Right lung (tissue), 10 donors: ENCODE measurements around the gene KIAA1586. TPM values are rescaled to one million over a fixed set of nuclear protein-coding genes. Genes with fewer than 3 reads are reported as not detected.
A peak's percentile ranks its signal among the peaks of the same experiment; 100 is the strongest.
"Not testable (repeated sequence)": the region's sequence is repeated elsewhere in the genome, so short reads cannot be mapped to it uniquely, and the experiment has no call there.

ENCODE experiments used
- DNase-seq, 2 donors: peaks; one replicate each; pipeline ENCODE4 v3.0.0-alpha.2; 2013
- long read RNA-seq, 8 donors: transcript quantifications; one replicate each; lab custom pipeline, GENCODE V29; 2026
- polyA plus RNA-seq, 5 donors: library from polyadenylated mRNA; unstranded; fragments of 120-200 nt; gene quantifications; one replicate each; pipeline versions ENCODE4 v1.2.1 to v1.2.3, GENCODE V29; 2013; ENCODE audit warnings: inconsistent platforms in 1 of 5, low replicate concordance in 1 of 5; ENCODE audit not compliant: insufficient read length in 5 of 5, insufficient read depth in 1 of 5

The KIAA1586 gene
- polyA plus RNA-seq: 10 to 100 TPM; 18.4 to 30.8 (median 24.9) TPM
- long read RNA-seq, donor 1, transcript KIAA1586-201 (4 exons, 2,933 nt): major isoform, 15 of 17 reads
- long read RNA-seq, donor 1, partial matches to known transcripts: 0 of 17 reads
- long read RNA-seq, donor 1, other reads (novel, unspliced or antisense): 0 of 17 reads
- long read RNA-seq, donor 2, transcript KIAA1586-201 (4 exons, 2,933 nt): major isoform, 11 of 11 reads
- long read RNA-seq, donor 2, partial matches to known transcripts: 0 of 11 reads
- long read RNA-seq, donor 2, other reads (novel, unspliced or antisense): 0 of 11 reads
- long read RNA-seq, donor 3, transcript KIAA1586-201 (4 exons, 2,933 nt): major isoform, 12 of 24 reads
- long read RNA-seq, donor 3, partial matches to known transcripts: 10 of 24 reads
- long read RNA-seq, donor 3, other reads (novel, unspliced or antisense): 0 of 24 reads
- long read RNA-seq, donor 4, transcript KIAA1586-201 (4 exons, 2,933 nt): major isoform, 8 of 12 reads
- long read RNA-seq, donor 4, partial matches to known transcripts: 0 of 12 reads
- long read RNA-seq, donor 4, other reads (novel, unspliced or antisense): 0 of 12 reads
- long read RNA-seq, donor 5, transcript KIAA1586-201 (4 exons, 2,933 nt): major isoform, 15 of 18 reads
- long read RNA-seq, donor 5, partial matches to known transcripts: 0 of 18 reads
- long read RNA-seq, donor 5, other reads (novel, unspliced or antisense): 0 of 18 reads
- long read RNA-seq, donor 6, transcript KIAA1586-201 (4 exons, 2,933 nt): major isoform, 15 of 54 reads
- long read RNA-seq, donor 6, partial matches to known transcripts: 37 of 54 reads
- long read RNA-seq, donor 6, other reads (novel, unspliced or antisense): 0 of 54 reads
- long read RNA-seq, donor 7, transcript KIAA1586-201 (4 exons, 2,933 nt): major isoform, 9 of 34 reads
- long read RNA-seq, donor 7, partial matches to known transcripts: 25 of 34 reads
- long read RNA-seq, donor 7, other reads (novel, unspliced or antisense): 0 of 34 reads
- long read RNA-seq, donor 8, transcript KIAA1586-201 (4 exons, 2,933 nt): major isoform, 6 of 7 reads
- long read RNA-seq, donor 8, partial matches to known transcripts: 0 of 7 reads
- long read RNA-seq, donor 8, other reads (novel, unspliced or antisense): 0 of 7 reads

- DNase-seq: peak; percentile 87 to 89
Measured at GRCh38 chr6:57046332-57047256, at the start of gene KIAA1586. TSS of gene KIAA1586 (plus strand) at chr6:57046693. CDS start at chr6:57046756, 63 bp downstream.

- no peak for DNase-seq
Measured at GRCh38 chr6:56999049-56999448, 47.4 kb upstream of the KIAA1586 start.

- DNase-seq: not testable (repeated sequence)
Measured at GRCh38 chr6:56999748-57000147, 46.7 kb upstream of the KIAA1586 start.

- DNase-seq: no peak
Measured at GRCh38 chr6:57002197-57002596, 44.3 kb upstream of the KIAA1586 start.

GRCh38 chr6:57004292-57004691, 42.2 kb upstream of the KIAA1586 start:
- no peak for DNase-seq

GRCh38 chr6:57006101-57006500, 40.4 kb upstream of the KIAA1586 start:
- DNase-seq: no peak

GRCh38 chr6:57008069-57008468, 38.4 kb upstream of the KIAA1586 start:
- DNase-seq: not testable (repeated sequence)

GRCh38 chr6:57013521-57013926, 33.0 kb upstream of the KIAA1586 start:
- DNase-seq: no peak

- peak; percentile 35 to 37 for DNase-seq
Measured at GRCh38 chr6:57017069-57017468, 29.4 kb upstream of the KIAA1586 start.

- DNase-seq: no peak
Measured at GRCh38 chr6:57017841-57018240, 28.7 kb upstream of the KIAA1586 start.

- DNase-seq: no peak
Measured at GRCh38 chr6:57019434-57019833, 27.1 kb upstream of the KIAA1586 start.

GRCh38 chr6:57021086-57021720, 25.3 kb upstream of the KIAA1586 start:
- DNase-seq: peak in 1 of 2 donors; percentile 15

- DNase-seq: no peak
Measured at GRCh38 chr6:57024321-57024720, 22.2 kb upstream of the KIAA1586 start.

GRCh38 chr6:57024775-57025174, 21.7 kb upstream of the KIAA1586 start:
- DNase-seq: no peak

GRCh38 chr6:57026001-57026400, 20.5 kb upstream of the KIAA1586 start:
- DNase-seq: no peak

- DNase-seq: no peak
Measured at GRCh38 chr6:57027301-57027700, 19.2 kb upstream of the KIAA1586 start.

- no peak for DNase-seq
Measured at GRCh38 chr6:57029213-57029612, 17.3 kb upstream of the KIAA1586 start.

GRCh38 chr6:57033228-57033627, 13.3 kb upstream of the KIAA1586 start:
- no peak for DNase-seq

- no peak for DNase-seq
Measured at GRCh38 chr6:57035549-57035948, 10.9 kb upstream of the KIAA1586 start.

GRCh38 chr6:57038906-57039305, 7.6 kb upstream of the KIAA1586 start:
- no peak for DNase-seq
